Retinal pigment epithelial cell (primary cell): ENCODE measurements around the gene TIMD4.
"Not testable (repeated sequence)": the region's sequence is repeated elsewhere in the genome, so short reads cannot be mapped to it uniquely, and the experiment has no call there.

Experiments used
- DNase-seq: peaks from one replicate; pipeline ENCODE4 v3.0.0-alpha.2; 2010; ENCODE audit warnings: low read depth
- H3K4me3 ChIP-seq: 2 replicates; pipeline ENCODE4 v1.5.1; 2011; ENCODE audit warnings: mild to moderate bottlenecking, low read length, control low read depth, moderate library complexity
- CTCF ChIP-seq: conservative IDR thresholded peaks from 2 replicates; pipeline ENCODE4 v1.5.1; 2011; ENCODE audit warnings: low read depth, low read length, control low read depth, inconsistent platforms

Gene TIMD4

GRCh38 chr5:156971848-156972525, 9.0 kb upstream of the TIMD4 start:
- no peak for TF ChIP-seq CTCF
- H3K4me3 ChIP-seq, result no peak overlapping the region

GRCh38 chr5:156971415-156971814, 8.4 kb upstream of the TIMD4 start:
- no peak overlapping the region for H3K4me3 ChIP-seq
- DNase-seq, result no peak
- no peak for TF ChIP-seq CTCF

More at GRCh38 chr5:156971848-156972525, 9.0 kb upstream of the TIMD4 start:
- no peak for DNase-seq

GRCh38 chr5:156967386-156967785, 4.4 kb upstream of the TIMD4 start:
- H3K4me3 ChIP-seq, DNase-seq: not testable (repeated sequence)

GRCh38 chr5:156956321-156956720, 6.7 kb downstream of the TIMD4 start:
- no peak for TF ChIP-seq CTCF
- no peak overlapping the region for H3K4me3 ChIP-seq
- no peak for DNase-seq

- no peak for DNase-seq
Observed at GRCh38 chr5:156951359-156951758, 11.7 kb downstream of the TIMD4 start.

GRCh38 chr5:156950716-156951115, 12.3 kb downstream of the TIMD4 start:
- no peak for DNase-seq
- TF ChIP-seq CTCF, result no peak
- no peak overlapping the region for H3K4me3 ChIP-seq

More at GRCh38 chr5:156951359-156951758, 11.7 kb downstream of the TIMD4 start:
- no peak overlapping the region for H3K4me3 ChIP-seq
- TF ChIP-seq CTCF, result no peak

GRCh38 chr5:156949424-156949823, 13.6 kb downstream of the TIMD4 start:
- no peak for TF ChIP-seq CTCF
- no peak for DNase-seq
- no peak overlapping the region for H3K4me3 ChIP-seq

GRCh38 chr5:156947925-156948324, 15.1 kb downstream of the TIMD4 start:
- no peak for DNase-seq
- no peak for TF ChIP-seq CTCF
- no peak overlapping the region for H3K4me3 ChIP-seq
